ENCODE results near the gene MINDY1.

DNA sequence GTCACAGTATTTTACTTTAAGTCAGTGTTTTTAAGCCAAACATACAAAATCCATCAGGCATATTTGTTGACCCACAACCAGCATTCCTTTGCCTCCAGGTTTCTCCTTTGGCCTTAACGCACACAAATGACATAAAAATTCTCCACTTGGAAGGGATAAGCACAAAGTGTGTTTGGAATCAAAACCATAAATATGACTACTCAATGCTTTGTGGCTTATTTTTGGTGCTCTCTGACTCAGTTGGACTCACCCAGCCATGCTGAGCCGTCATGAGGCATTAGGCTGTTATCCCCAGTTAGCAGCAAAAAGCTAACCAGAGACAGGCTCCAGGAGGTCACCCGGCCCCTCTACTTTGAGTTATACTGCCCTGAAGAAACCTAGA lies 2.5 kb upstream of the MINDY1 start:
- TF ChIP-seq, protein P1, sequence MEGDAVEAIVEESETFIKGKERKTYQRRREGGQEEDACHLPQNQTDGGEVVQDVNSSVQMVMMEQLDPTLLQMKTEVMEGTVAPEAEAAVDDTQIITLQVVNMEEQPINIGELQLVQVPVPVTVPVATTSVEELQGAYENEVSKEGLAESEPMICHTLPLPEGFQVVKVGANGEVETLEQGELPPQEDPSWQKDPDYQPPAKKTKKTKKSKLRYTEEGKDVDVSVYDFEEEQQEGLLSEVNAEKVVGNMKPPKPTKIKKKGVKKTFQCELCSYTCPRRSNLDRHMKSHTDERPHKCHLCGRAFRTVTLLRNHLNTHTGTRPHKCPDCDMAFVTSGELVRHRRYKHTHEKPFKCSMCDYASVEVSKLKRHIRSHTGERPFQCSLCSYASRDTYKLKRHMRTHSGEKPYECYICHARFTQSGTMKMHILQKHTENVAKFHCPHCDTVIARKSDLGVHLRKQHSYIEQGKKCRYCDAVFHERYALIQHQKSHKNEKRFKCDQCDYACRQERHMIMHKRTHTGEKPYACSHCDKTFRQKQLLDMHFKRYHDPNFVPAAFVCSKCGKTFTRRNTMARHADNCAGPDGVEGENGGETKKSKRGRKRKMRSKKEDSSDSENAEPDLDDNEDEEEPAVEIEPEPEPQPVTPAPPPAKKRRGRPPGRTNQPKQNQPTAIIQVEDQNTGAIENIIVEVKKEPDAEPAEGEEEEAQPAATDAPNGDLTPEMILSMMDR (conservative IDR thresholded peaks at IDR 0.05 in 1 of 2, IDR thresholded peaks at IDR 0.05 in 1 of 2; ENCODE audit: extremely low read depth in 1 of 2, insufficient read depth in 1 of 2, low read depth in 1 of 2, low read length in 2 of 2), result no peak
- no peak for TF ChIP-seq EZH2 (IDR thresholded peaks at IDR 0.05; ENCODE audit: borderline replicate concordance, low read length)
